Hepatic stellate cell (primary cell): ENCODE results near the gene DISC1.

ENCODE experiments used
- DNase-seq: peaks from one replicate; pipeline ENCODE4 v3.0.0; 2011; ENCODE audit warnings: low spot score

The DISC1 gene

DNA sequence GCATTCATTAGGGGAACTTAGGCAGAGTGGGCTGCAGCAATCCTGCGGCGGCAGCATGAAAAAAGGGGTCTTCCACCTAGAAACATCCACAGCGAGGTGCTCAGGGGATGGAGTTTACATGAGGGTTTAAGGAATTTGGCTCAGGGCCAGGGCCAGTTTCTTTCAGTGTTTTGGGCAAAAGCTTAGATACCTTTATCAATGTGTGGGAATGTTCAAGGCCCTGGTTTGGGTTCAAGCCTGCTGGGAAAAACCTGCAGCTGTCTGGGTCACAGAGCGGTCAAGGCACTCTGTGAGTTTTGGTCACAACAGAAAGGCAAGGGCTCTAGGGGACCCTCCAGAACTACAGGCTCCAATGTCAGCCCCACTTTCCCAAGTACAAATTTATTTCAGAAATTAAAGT, 230.3 kb downstream of the DISC1 start:
- DNase-seq: no peak

GRCh38 chr1:231857609-231858135, 231.1 kb downstream of the DISC1 start:
- DNase-seq: no peak

DNA sequence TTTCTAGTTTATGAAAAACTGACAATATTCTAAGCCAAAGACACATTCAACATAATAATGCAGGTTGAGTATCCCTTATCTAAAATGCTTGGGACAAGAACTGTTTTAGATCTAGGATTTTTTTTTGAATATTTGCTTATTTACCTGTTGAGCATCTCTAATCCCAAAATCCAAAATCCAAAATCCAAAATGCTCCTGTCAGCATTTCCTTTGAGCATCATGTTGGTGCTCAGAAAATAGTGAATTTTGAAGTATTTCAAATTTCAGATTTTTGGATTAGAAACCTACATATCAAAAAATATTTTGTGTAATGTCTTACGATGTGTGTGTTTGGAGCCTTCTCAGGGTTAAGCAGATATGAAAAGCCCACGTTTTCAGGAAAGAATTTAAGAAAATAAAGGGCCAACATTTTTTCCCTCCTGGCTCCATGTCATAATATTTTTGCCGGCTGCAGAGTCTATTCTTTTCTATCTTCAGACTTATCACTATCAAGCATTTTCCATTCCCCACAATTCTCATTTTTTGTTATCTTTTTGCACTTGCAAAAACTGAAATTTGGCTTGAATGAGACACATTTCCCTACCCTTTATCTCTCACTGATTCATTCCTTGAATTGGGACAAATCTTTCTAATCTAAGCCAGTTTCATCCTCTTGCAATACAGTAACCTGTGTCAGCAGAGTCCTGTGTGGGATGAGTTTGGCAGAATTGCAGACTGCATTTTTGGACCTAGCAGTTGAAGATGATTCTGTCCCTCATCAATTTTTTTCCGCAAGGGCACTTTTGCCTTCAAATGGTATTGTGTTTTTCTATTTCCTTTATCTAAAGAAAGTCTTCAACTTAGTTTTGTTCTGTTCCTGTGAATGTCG, 233.9 kb downstream of the DISC1 start:
- DNase-seq: no peak

DNA sequence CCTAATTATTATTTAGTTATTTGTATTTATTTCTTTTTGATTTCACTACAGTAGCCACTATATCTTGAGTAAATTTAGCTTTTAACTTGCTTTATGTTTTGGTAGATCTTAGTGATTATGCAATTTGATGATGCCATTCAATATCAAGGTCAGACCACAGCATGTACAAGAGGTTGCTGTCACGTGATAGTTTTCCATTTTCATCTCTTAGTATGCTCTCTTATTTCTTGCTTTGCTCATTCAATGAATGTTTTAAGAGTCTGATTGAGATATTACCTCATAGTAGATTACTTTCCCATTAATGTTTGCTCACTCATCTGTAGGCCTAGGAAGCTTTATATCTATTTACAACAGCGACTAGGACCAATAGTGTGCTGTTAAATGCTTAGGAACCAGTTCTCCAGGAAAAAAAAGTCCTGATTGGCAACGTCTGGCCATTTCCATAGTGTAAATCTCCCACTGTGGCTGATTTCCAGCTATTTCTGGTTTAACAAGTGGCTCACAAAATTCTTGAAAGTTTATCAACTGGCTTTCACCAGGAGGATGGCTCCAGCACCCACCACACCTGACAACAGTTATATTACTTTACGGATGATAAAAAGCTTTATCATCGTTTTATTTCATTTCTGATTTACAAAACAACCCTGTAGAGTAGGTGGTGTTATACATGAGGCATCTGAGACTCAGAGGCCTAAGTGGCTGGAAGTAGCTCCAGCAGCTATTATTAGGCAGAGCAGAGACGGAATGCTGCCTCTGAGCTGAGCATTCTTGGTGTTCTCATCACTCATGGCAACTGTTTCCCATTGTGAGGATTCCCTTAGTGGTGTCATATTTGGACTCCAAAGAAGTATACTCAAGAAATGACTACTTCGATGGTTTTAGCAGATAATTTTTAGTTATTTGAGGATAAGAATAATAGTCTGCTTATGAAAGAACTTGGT, 235.2 kb downstream of the DISC1 start:
- DNase-seq: peak; percentile 24

- DNase-seq: no peak
These were observed 236.0 kb downstream of the DISC1 start for GRCh38 chr1:231862611-231863010.

GRCh38 chr1:231865331-231865730, 238.7 kb downstream of the DISC1 start:
- DNase-seq: no peak

GRCh38 chr1:231866392-231867331, 240.1 kb downstream of the DISC1 start:
- peak; percentile 34 for DNase-seq

DNA sequence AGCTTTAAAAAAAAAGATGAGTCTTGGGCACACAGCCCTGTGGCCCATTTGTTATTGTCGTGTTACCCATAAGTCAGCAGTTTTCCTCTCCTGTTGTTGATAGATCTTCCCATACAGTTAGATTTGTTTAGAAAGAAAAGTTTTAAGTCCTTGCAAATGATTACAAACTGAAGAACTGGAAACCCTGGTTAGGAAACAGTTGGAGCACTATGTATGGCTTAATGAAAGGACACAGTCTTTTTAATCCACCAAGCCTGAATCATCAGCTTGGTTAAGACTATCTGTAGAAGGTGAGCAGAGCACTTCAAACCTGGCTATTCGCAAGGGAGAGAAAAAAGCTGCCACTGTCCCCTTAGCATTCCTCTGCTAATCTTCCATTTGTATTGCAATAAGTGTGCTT, 241.0 kb downstream of the DISC1 start:
- no peak for DNase-seq

GRCh38 chr1:231869364-231869763, 242.8 kb downstream of the DISC1 start:
- no peak for DNase-seq

DNA sequence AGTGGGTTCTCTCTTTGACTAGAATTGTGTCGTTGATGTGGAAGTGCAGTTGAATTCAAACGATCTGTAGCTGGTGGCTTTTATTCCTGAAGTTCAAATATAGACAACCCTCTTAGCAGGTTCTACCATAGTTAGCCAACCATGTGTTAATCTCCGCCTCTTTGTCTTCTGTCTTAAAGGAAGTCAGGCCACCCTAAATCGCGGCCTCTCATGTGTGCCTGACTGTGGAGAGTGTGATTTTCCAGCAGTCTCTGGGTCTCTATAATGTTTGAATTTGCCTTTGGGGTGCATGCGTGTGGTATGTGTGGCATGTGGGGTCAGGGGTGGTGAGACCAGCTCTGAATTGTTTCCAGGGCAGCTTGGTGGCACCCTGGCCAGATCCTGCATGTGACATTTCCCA, 244.9 kb downstream of the DISC1 start:
- DNase-seq: no peak

DNA sequence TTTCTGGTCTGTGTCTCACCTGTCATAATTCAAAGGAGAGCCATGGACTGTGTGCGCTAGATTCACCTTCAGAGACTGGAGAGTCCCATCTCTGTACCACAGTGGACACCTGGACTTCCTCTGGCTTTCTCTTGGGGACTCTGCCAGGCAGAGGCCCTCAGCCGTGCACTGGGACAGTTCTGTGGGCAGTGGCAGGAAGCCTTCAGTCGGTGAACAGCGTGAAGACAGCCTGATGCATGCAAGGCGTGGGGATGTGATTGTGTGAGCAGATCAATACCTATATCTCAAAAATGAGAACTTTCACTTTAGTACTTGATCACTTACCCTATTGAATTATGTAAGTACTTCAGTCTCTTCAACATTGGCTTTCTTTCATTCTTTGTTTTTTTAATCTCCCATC, 245.3 kb downstream of the DISC1 start:
- no peak for DNase-seq

DNA sequence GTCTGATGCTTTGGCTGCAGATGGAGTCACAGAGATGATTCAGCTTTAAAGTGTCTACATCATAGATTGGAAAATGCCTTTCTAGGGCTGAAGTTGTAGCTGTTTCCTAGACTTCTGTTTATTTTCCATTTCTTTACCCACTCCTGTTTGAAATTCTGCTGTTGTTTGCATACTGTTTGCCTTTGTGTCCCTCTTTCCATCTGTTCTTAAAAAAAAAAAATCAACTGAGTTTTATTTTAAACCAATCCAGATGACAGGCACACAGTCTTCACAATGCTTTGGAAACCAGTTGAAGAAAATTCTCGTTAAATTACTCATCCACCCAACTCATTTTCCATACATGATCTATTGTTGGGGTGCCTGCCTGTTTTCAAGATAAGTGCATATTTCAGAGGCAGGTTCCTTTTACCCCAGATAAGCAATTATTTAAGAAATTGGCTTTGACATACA, 245.9 kb downstream of the DISC1 start:
- peak; percentile 45 for DNase-seq

DNA sequence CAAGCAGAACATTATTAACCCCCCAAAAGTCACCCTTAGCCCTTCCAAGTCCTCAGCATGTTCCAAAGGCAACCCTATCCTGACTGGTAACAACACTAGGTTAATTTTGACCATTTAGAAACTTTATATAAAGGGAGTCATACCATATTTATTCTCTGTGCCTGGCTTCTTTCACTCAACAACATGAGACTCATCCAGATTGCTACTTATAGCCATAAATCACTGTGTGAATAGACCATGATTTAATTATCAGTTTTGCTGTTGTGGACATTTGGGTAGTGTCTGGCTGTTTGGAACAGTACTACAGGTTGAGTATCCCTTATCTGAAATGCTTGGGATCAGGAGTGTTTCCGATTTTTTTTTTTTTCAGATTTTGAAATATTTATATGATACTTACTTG, 252.1 kb downstream of the DISC1 start:
- no peak for DNase-seq

- no peak for DNase-seq
These were observed 252.7 kb downstream of the DISC1 start for GRCh38 chr1:231879296-231879695.

- DNase-seq: no peak
These were observed 255.7 kb downstream of the DISC1 start for GRCh38 chr1:231882333-231882732.

DNA sequence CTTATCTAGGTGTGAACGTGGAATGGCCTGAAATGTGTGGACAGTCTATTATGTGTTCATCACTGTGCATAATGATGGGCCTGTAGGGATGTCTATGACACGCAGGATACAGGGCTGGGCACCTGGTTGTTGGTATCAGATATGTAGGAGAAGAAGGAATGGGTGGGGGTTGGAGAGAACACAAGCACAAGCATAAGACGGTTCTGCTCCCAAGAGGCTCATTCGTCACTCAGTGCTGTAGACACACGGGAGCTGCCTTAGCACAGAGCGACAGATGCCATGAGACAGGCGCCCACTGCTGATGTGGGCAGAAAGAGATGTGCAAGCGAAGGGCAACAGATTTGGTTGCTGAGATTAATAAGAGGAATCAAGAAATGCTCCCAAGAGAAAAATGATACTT, 256.2 kb downstream of the DISC1 start:
- no peak for DNase-seq

DNA sequence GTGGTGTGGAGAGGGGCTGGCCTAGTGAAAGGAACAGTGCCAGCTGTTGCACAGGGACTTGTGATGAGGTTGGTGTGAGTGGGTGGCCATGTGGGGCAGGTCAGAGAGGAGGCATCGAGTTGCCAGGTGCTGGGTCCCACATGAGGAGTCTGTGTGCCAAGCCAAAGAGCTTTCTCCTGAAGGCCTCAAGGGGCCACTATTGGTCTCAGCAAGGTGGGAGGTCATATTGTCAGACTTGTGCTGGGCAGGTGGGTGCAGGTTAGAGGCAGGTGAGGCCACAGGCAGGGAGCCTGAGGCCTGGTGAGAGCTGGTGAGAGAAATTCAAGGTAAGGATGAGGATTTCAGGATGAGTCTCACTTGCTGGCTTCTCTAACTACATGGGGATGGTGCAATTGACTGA, 256.8 kb downstream of the DISC1 start:
- DNase-seq: no peak

DNA sequence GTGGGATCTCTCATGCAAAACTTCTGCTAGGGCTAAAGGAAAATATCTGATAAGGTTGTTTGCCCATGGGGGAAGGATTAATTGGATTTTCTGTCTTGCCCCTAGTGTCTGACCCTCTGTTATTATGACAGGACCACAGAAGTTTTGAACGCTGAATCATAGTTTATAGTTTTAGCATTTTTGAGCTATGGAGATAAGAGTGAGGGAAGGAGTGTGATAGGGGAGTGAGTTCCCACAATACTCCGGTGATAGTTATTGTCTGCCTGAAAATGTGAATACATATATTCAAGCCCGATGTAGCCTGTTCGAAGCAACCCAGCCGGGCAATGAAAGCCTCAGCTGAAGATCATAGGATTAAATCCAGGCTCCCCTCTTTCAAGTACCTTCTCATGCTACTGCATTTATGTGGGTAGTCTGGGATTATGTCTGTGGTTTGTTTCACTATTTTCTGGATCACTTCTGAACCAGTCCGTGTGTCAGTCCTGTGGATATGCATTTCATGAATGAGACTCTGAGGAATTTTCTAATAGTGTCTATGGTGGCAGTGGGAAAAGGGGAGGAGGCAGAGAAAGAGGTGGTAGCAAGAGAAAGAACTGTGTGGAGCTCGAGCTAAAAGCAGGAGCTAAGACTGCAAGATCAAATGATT, 258.7 kb downstream of the DISC1 start:
- peak; percentile 73 for DNase-seq

GRCh38 chr1:231887166-231887565, 260.6 kb downstream of the DISC1 start:
- DNase-seq: no peak

- no peak for DNase-seq
These were observed 261.3 kb downstream of the DISC1 start for GRCh38 chr1:231887866-231888265.

DNA sequence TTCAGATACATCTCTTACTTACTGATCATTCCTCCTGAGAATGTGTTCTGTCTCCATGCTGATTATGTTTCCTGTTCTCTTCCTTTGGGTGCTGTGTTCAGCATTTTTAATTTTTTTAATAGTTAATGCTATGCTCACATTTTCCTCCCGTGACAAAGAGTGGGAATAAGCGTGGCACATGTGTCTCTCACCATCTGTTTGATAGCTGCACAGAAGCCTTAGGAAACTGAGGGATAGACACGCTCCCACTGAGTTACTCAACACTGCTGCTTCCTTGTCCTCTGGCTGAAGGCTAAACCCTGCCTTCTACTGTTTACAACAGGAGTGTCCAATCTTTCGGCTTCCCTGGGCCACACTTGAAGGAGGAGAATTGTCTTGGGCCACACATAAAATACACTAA, 264.2 kb downstream of the DISC1 start:
- DNase-seq: no peak
